RWPE2 (cell line): Measurements from ENCODE around the gene PRSS50.

Source experiments
- ATAC-seq: fragments of 200-7000 bp; cut with Tn5 transposase; 3 replicates; pipeline ENCODE4 v1.9.1; 2021; ENCODE audit warnings: low read depth
- DNase-seq: peaks from one replicate; pipeline ENCODE4 v3.0.0-alpha.2; 2020; ENCODE audit warnings: low spot score
- H3K27ac ChIP-seq: fragments of 450-650 bp; 2 replicates; pipeline ENCODE4 v1.5.1; 2017; ENCODE audit warnings: mild to moderate bottlenecking; ENCODE audit not compliant: poor library complexity, severe bottlenecking
- H3K27me3 ChIP-seq: fragments of 250-450 bp; sonication (Bioruptor Pico); 2 replicates; pipeline ENCODE4 v1.5.1; 2021; ENCODE audit warnings: mild to moderate bottlenecking, moderate library complexity; ENCODE audit not compliant: insufficient read depth, poor library complexity, severe bottlenecking
- H3K36me3 ChIP-seq: fragments of 250-450 bp; sonication (Bioruptor Pico); 2 replicates; pipeline ENCODE4 v1.5.1; 2020; ENCODE audit warnings: low read depth, mild to moderate bottlenecking, moderate library complexity
- H3K4me1 ChIP-seq: fragments of 250-450 bp; sonication (Bioruptor Pico); 2 replicates; pipeline ENCODE4 v1.5.1; 2021; ENCODE audit warnings: mild to moderate bottlenecking, moderate library complexity; ENCODE audit not compliant: insufficient read depth, poor library complexity, severe bottlenecking
- H3K4me3 ChIP-seq: fragments of 250-450 bp; sonication (Bioruptor Pico); 2 replicates; pipeline ENCODE4 v1.5.1; 2021; ENCODE audit warnings: mild to moderate bottlenecking, moderate library complexity; ENCODE audit not compliant: severe bottlenecking
- H3K9me3 ChIP-seq: fragments of 250-450 bp; sonication (Bioruptor Pico); 2 replicates; pipeline ENCODE4 v1.5.1; 2021; ENCODE audit warnings: mild to moderate bottlenecking, moderate library complexity; ENCODE audit not compliant: severe bottlenecking
- CTCF ChIP-seq: fragments of 450-650 bp; IDR thresholded peaks from one replicate; pipeline ENCODE4 v1.5.1; 2017; ENCODE audit warnings: mild to moderate bottlenecking, moderate library complexity; ENCODE audit not compliant: poor library complexity, severe bottlenecking

PRSS50 gene

DNA sequence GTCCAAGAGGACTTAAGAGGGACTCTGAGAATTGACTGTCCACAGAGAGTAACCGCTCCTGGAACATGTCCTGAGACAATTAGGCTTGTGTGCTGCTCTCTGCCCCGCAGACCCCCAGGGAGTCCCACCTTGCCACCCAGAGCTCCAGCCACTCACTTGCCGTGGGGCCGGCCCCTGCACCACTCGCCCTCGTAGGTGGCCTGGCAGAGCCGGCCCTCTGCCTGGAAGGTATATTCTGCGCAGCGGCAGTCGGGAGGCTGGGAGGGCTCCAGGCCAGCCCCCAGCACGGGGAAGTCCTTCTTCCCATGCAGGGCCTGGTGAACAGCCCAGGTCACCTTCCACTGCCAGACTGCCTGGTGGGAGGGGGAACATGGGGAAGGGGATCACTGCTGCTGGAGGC is 34.7 kb downstream of the PRSS50 start:
- H3K4me3 ChIP-seq, result no peak overlapping the region
- DNase-seq (no peak), ATAC-seq (no peak)
- no peaks in the 10 kb centered on the region for H3K4me1 ChIP-seq
- no peak for TF ChIP-seq CTCF
- no peaks in the 10 kb centered on the region for H3K9me3 ChIP-seq
- peaks cover 98% of the 10 kb centered on the region for H3K36me3 ChIP-seq
- no peaks in the 10 kb centered on the region for H3K27me3 ChIP-seq
- no peak overlapping the region for H3K27ac ChIP-seq

DNA sequence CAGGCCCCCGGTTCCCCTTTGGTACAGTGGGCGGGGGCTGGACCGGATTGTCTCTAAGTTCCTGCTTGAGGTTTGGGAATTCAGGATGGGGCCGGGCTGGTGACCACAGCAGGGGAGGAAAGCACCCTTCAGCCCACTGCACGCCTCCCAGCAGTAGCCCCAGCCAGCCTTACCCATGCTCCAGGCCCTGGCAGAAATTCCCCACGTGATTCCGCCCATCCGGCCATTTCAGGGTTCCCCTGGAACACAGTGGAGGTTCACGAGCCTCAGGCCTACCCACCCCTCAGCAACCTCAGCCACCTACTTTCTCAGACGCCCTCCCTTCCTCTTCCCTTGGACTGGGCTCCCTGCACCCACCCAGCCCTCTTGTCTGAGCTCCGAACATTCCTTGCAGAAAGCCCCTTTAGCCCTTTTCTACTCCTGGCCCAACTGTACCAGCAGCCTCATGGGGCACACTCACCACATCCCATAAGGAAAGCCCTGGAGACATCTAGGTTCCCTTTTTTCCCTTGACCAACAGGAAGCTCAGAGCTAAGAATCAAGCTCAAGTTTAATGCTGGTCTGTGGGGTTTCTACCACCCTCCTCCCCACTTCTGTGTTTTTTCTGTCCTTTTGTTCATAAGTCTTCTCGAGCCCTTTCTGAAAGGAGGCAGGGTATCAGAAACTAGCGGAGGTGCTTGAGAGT is 35.7 kb downstream of the PRSS50 start:
- Histone ChIP-seq H3K4me3 (no peak overlapping the region), H3K4me1 (no peaks in the 10 kb centered on the region), H3K9me3 (no peaks in the 10 kb centered on the region), H3K27ac (no peak overlapping the region), H3K36me3 (peaks cover 98% of the 10 kb centered on the region), H3K27me3 (no peaks in the 10 kb centered on the region)
- ATAC-seq (no peak), DNase-seq (no peak)
- no peak for TF ChIP-seq CTCF

GRCh38 chr3:46681387-46681786 is 36.3 kb downstream of the PRSS50 start:
- ATAC-seq (no peak), DNase-seq (no peak)
- Histone ChIP-seq H3K27ac (no peak overlapping the region), H3K4me1 (no peaks in the 10 kb centered on the region), H3K36me3 (peaks cover 98% of the 10 kb centered on the region), H3K27me3 (no peaks in the 10 kb centered on the region), H3K9me3 (no peaks in the 10 kb centered on the region), H3K4me3 (no peak overlapping the region)
- TF ChIP-seq CTCF, result no peak

- no peak overlapping the region for H3K4me3 ChIP-seq
- no peaks in the 10 kb centered on the region for H3K27me3 ChIP-seq
- no peak overlapping the region for H3K27ac ChIP-seq
- peaks cover 98% of the 10 kb centered on the region for H3K36me3 ChIP-seq
- no peaks in the 10 kb centered on the region for H3K4me1 ChIP-seq
- H3K9me3 ChIP-seq, result no peaks in the 10 kb centered on the region
- DNase-seq (no peak), ATAC-seq (no peak)
- TF ChIP-seq CTCF, result no peak
Observed at GRCh38 chr3:46680298-46680826, 37.3 kb downstream of the PRSS50 start.

DNA sequence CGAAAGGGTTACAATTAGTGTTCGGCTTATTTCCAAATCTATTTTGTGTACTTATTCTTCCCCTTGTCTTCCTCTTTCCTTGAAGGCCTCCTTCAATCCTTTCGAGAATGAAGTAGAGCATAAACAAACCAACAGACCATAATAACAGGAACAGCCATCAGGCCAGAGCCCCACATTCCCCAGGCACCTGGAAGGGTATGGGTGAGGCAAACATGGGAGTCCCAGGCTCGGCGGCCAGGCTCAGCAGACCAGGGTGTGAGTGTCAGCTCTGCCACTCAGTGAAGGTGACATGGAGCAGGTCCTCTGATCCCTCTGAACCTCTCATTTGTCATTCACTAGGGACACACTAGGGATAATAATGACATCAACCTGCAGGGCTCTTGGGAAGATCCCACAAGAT is 38.0 kb downstream of the PRSS50 start:
- ATAC-seq (no peak), DNase-seq (no peak)
- H3K36me3 ChIP-seq, result peaks cover 98% of the 10 kb centered on the region

More for the DNA sequence above, 38.0 kb downstream of the PRSS50 start:
- H3K27ac ChIP-seq, result no peak overlapping the region
- no peak for TF ChIP-seq CTCF
- no peaks in the 10 kb centered on the region for H3K9me3 ChIP-seq
- no peaks in the 10 kb centered on the region for H3K4me1 ChIP-seq
- no peak overlapping the region for H3K4me3 ChIP-seq
- no peaks in the 10 kb centered on the region for H3K27me3 ChIP-seq
